ENCODE data around the gene RNF180.

GRCh38 chr5:64213531-64213930 is 47.9 kb downstream of the RNF180 start:
- no peak for TF ChIP-seq EZH2phosphoT487 (IDR thresholded peaks at IDR 0.05; ENCODE audit: low read depth)
- no peak for TF ChIP-seq CTCF (IDR thresholded peaks at IDR 0.05; ENCODE audit: low read depth, low read length)
